CD4-positive, alpha-beta T cell treated with Interleukin-4 for 4 hours (primary cell): ENCODE data around the gene TTLL11.

Experiments used
- DNase-seq: peaks from one replicate; pipeline ENCODE4 v3.0.0-alpha.2; 2020

TTLL11 gene

GRCh38 chr9:121820286-121821005 lies 272.7 kb downstream of the TTLL11 start:
- DNase-seq = no peak

GRCh38 chr9:121819428-121820231 lies 273.5 kb downstream of the TTLL11 start:
- no peak for DNase-seq

DNA sequence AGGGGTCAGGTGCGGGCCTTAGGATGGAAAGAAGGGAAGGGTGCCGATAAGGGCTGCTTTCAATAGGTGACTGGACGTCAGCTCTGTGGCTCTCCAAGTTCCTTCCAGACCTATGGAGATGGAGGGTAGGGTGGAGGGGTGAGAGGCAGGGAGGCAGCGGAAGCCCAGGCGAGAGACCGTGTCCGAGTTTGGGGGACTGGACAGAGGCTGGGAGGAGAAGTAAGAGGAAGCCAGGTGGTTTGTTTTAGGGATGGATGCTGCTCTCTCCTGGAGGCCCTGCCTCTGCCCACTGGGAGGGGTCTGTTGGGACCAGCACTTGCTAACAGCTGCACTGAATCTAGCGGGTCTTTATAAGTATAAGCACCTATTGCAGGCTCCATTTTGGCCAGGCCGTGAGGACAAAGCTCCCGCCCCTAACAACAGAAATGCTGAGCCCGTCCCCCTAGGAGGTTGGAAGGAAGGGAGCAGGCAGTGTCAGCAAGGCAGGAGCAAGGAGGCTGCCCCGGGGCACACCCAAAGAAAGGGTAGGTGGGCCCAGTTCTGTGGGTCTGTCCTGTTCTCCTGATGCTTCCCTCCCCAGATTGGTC lies 274.2 kb downstream of the TTLL11 start:
- no peak for DNase-seq

DNA sequence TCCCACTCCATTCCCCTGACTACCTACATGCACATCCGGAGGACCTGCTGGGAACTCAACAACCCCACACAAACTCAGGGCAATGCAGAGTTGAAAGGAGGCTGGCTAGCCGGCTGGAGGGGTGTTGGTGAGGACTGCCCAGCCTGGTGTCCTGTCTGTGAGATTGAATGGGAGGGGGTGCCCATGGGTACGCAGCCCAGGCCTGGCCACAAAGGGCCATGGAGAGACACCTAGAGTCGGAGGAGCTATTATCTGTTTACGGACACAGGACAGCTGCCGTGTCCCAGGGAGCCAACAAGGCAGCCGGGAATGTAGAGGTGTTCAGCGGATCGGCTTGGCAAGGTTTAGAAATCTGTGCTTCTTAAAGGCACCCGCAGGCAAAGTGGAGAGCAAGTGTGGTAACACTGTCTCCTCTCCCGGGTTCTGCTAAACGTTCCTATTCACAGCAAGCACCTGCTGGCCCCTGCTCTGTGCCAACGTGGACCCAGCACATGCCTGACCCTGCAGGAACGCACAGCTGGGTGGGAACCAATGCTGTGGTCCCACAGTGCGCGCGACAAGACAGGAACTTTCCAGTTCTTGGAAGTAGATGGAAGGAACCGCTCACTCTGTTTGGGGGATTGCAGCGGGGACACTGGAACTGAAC lies 275.0 kb downstream of the TTLL11 start:
- no peak for DNase-seq

DNA sequence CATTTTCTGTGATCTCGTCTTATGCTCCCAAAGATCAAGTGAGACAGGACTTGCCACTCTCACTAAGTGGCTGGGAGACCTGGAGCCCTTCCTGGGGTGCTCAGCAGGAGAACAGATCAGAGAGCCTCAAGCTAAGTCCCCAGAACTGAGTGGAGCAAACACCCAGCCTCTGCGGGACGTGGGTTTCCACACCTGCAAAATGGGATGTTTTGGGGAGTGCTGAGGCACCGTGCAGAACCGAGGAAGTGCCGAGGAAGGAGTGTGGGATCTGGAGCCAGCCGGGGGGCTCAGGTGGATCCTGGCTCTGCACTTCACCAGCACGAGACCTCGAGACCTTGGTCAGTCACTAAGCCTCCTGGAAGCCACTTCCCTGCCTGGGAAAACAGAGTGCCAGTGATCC lies 275.6 kb downstream of the TTLL11 start:
- no peak for DNase-seq

- no peak for DNase-seq
These were observed 276.2 kb downstream of the TTLL11 start for GRCh38 chr9:121816845-121817450.

GRCh38 chr9:121816449-121816817 lies 276.7 kb downstream of the TTLL11 start:
- DNase-seq = no peak

GRCh38 chr9:121815546-121816448 lies 277.3 kb downstream of the TTLL11 start:
- DNase-seq = no peak

- DNase-seq = no peak
These were observed 278.0 kb downstream of the TTLL11 start for GRCh38 chr9:121815084-121815483.

DNA sequence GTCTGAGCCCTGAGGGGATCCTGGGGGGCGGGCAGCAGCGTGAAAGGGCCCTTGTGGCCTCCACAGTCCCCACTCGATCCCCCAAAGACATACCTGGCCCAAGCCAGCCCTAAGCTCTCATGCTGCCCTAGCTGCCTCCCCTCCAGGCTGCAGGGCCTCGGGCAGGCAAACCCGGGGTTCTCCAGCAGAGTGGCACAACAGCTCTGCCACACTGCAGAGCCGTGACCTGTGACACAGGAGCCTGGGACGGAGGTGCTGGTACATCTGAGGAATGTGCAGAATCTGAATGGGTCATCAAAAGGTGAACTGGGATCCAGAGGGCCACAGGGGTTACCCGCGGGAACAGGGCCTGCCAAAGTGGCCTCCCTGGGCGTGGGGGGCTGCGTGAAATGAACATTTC lies 278.5 kb downstream of the TTLL11 start:
- no peak for DNase-seq

GRCh38 chr9:121813519-121814210 lies 279.4 kb downstream of the TTLL11 start:
- DNase-seq = no peak

- no peak for DNase-seq
These were observed 280.9 kb downstream of the TTLL11 start for GRCh38 chr9:121812159-121812735.

- no peak for DNase-seq
These were observed 281.4 kb downstream of the TTLL11 start for GRCh38 chr9:121811751-121812150.

GRCh38 chr9:121811140-121811539 lies 282.0 kb downstream of the TTLL11 start:
- DNase-seq = no peak

DNA sequence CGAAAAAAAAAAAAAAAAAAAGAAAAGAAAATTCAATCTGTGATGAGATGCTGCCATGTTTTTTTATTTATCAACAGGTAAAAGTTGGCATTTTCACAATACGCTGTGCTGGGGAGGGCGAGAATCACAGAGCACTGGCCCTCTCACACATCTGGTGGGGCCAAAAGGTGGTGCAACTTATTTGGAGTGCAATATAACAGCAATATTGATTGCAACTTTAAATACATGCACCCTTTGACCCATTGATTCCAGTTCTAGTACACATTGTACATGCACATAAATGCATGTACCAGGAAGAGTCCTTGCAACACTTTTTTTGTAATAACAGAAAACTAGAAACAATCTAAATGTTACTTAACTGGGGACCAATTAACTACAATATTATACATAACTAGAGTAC lies 282.6 kb downstream of the TTLL11 start:
- no peak for DNase-seq

DNA sequence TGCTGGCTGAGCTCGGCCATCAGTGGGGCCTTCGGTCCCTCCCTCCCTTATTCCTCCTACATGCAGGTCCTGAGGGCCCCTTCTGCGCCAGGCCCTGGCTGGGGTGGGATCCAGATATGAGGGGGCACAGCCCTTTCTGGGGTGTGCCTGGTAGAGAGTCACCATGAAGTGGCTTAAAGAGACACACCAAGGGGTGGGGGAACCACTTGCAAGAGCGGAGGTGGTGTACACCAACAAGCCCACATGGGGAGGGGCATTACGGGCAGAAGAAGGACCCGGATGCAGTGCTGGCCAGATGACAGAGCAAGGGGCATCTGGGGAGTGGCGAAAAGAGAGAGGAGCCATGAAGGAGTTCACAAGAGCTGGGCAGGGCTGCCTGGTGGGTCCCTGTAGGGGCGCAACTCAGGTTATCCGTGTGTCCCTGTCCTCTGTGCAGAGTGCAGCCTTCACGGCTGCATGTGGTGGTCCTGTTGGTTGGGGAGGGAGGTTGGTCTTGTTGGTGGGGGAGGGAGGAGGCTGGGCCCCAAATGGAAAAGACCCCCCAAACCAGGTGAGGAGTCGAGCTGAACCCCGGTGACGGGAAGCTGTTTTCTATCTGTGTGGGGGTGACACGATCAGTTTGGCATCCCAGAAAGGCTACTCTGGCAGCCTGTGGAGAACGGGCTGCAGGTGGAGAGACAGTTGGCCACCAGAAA lies 283.6 kb downstream of the TTLL11 start:
- DNase-seq = no peak

GRCh38 chr9:121808781-121809180 lies 284.3 kb downstream of the TTLL11 start:
- no peak for DNase-seq

GRCh38 chr9:121807823-121808278 lies 285.3 kb downstream of the TTLL11 start:
- DNase-seq = no peak

DNA sequence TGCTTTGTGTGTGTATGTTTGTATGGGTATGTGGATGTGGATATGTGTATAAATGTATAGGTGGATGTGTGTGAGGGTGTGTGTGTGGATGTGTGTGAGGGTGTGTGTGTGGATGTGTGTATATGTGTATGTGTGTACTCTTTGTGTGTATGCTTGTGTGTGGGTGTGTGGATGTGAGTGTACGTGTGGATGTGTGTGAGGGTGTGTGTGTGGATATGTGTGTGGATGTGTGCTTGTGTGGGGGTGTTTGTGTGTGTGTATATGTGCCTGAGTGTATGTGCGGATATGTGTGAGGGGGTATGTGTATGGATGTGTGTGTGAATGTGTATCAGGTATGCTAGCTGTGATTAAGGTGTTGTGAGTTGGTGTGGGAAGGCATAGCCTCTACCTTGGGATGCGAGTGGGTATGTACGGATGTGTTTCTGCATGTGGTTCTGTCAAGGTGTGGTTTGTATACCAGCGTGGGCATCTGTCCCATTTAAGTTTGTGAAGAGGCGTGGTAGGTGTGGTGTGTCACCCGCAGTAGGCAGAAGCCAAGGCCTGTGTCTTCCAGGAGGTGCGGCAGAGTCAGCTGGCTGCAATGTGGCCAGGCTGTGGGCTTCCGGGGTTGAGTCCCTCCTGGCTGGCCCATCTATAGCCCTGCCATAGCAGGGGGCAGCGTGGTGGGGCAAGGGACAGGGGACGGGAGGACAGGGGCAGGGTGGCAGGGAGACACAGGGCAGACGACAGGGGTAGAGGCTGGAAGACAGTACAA lies 285.9 kb downstream of the TTLL11 start:
- DNase-seq = no peak
